Vagina (tissue), 2 donors: ENCODE measurements around the gene DYRK1A. TPM values are rescaled to one million over a fixed set of nuclear protein-coding genes. Genes with fewer than 3 reads are reported as not detected.

Experiments
- DNase-seq, 2 donors: peaks; one replicate each; pipeline ENCODE4 v3.0.0-alpha.2; 2017; ENCODE audit errors: extremely low spot score in 2 of 2
- H3K27ac ChIP-seq: fragments of 200-600 bp; sonication (generic); one replicate; pipeline ENCODE4 v1.5.1; 2019
- H3K27me3 ChIP-seq: fragments of 200-600 bp; sonication (generic); one replicate; pipeline ENCODE4 v1.5.1; 2019
- H3K36me3 ChIP-seq, 2 donors: fragments of 200-600 bp; sonication (generic); one replicate each; pipeline ENCODE4 v1.5.1; 2017 to 2019
- H3K4me1 ChIP-seq: fragments of 200-600 bp; sonication (generic); one replicate; pipeline ENCODE4 v1.5.1; 2019
- H3K4me3 ChIP-seq, 2 donors: fragments of 200-600 bp; sonication (generic); 1 replicate in 1 of 2; 2 replicates in 1 of 2; pipeline ENCODE4 v1.5.1; 2016 to 2019
- H3K9me3 ChIP-seq: fragments of 200-600 bp; sonication (generic); one replicate; pipeline ENCODE4 v1.5.1; 2019
- POLR2A ChIP-seq, 2 donors: fragments of 450-650 bp; IDR thresholded peaks; one replicate each; pipeline ENCODE4 v1.6.1; 2017; ENCODE audit warnings: antibody characterized with exemption in 2 of 2, mild to moderate bottlenecking in 2 of 2, moderate library complexity in 2 of 2
- POLR2AphosphoS5 ChIP-seq, 2 donors: sonication (generic); formaldehyde crosslinking; IDR thresholded peaks; one replicate each; pipeline ENCODE4 v1.9.0; 2017; ENCODE audit warnings: antibody characterized with exemption in 2 of 2, mild to moderate bottlenecking in 2 of 2, low read depth in 1 of 2; ENCODE audit not compliant: insufficient read depth in 1 of 2
- intact Hi-C: fragments of 100-400 bp; cut with DNase I; formaldehyde crosslinking; loops from one replicate; pipeline ENCODE4 v1.15.1; 2023
- total RNA-seq: library from RNA; depleted of rRNA; stranded (reverse); fragments of >200 nt; gene quantifications from one replicate; pipeline ENCODE4 v1.2.3, GENCODE V29; 2016
- TF ChIP-seq, protein P1 (sequence below), 3 experiments: fragments of 450-650 bp in 2 of 3; fragments of 200-600 bp in 1 of 3; sonication (generic) in 1 of 3; IDR thresholded peaks; one replicate each; pipeline ENCODE4 v1.5.1; 2017 to 2019; ENCODE audit warnings: antibody characterized with exemption in 3 of 3, mild to moderate bottlenecking in 2 of 3, moderate library complexity in 2 of 3

DYRK1A gene
- total RNA-seq, 1 donor from 2014 or later = 78.1 TPM

DNA sequence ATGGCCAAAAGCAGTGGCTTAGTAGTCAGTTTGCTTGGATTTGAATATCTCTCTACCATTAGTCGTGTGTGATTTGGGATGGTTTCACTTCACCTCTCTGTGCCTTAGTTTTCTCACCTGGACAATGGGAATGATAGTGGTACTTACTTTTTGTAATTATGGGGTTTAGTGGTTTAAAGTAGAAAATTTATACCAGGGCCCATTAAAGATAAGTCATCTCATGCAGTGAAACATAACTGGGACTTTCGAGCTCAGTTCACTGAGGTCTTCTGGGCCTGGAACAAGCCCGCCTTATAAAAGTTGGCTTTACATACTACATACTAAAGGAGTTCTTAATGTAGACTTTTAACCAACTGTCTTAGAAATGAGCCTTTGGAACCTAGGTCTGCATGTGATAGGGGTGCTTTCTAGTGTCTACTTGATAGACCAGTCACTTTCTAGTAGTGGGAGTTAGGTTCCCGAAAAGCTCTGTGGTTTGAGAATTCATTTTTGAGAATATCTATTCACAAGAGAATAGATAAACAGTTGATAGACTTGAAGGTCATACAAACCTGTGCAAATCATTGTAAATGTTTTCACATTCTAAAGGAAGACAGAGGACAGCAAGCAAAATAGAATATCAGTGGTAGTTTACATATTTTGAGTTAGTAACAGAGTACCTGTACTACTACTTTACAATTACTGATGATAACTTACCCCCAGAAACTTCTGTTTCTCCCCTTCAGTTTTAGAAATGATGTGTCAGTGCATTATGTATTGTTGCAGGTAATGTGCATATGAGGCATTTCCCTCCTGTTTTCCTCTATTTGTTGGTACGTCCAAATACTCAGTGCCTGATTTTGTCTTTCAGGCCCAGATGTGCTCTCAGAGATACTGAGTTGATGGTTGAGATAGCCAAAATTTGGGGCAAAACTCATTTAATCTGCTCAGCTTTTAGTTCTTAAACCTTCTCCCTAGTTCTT is 48.0 kb downstream of the DYRK1A start:
- H3K9me3 ChIP-seq = no peaks in the 10 kb centered on the region
- H3K36me3 ChIP-seq = no peaks in the 10 kb centered on the region
- H3K27me3 ChIP-seq = no peaks in the 10 kb centered on the region
- TF ChIP-seq POLR2A (IDR thresholded peaks at IDR 0.05) = no peak
- TF ChIP-seq, protein P1, sequence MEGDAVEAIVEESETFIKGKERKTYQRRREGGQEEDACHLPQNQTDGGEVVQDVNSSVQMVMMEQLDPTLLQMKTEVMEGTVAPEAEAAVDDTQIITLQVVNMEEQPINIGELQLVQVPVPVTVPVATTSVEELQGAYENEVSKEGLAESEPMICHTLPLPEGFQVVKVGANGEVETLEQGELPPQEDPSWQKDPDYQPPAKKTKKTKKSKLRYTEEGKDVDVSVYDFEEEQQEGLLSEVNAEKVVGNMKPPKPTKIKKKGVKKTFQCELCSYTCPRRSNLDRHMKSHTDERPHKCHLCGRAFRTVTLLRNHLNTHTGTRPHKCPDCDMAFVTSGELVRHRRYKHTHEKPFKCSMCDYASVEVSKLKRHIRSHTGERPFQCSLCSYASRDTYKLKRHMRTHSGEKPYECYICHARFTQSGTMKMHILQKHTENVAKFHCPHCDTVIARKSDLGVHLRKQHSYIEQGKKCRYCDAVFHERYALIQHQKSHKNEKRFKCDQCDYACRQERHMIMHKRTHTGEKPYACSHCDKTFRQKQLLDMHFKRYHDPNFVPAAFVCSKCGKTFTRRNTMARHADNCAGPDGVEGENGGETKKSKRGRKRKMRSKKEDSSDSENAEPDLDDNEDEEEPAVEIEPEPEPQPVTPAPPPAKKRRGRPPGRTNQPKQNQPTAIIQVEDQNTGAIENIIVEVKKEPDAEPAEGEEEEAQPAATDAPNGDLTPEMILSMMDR (IDR thresholded peaks at IDR 0.05) = no peak
- TF ChIP-seq POLR2AphosphoS5 (IDR thresholded peaks at IDR 0.05; ENCODE audit: insufficient read depth in 1 of 2, low read depth in 1 of 2) = no peak
- DNase-seq = no peak
- intact Hi-C loops = no loop called here
- H3K4me1 ChIP-seq = peaks cover 96% of the 10 kb centered on the region
- H3K4me3 ChIP-seq = no peak overlapping the region
- H3K27ac ChIP-seq = no peak overlapping the region

- no peak overlapping the region for H3K27ac ChIP-seq
- no peaks in the 10 kb centered on the region for H3K9me3 ChIP-seq
- TF ChIP-seq, protein P1 (IDR thresholded peaks at IDR 0.05) = no peak
- TF ChIP-seq POLR2AphosphoS5 (IDR thresholded peaks at IDR 0.05; ENCODE audit: insufficient read depth in 1 of 2, low read depth in 1 of 2) = no peak
- TF ChIP-seq POLR2A (IDR thresholded peaks at IDR 0.05) = no peak
- H3K4me1 ChIP-seq = peaks cover 93% of the 10 kb centered on the region
- no peak for DNase-seq
- no peak overlapping the region for H3K4me3 ChIP-seq
- intact Hi-C loops = no loop called here
- no peaks in the 10 kb centered on the region for H3K27me3 ChIP-seq
- H3K36me3 ChIP-seq = no peaks in the 10 kb centered on the region
Observed at GRCh38 chr21:37415939-37416338, 49.4 kb downstream of the DYRK1A start.

DNA sequence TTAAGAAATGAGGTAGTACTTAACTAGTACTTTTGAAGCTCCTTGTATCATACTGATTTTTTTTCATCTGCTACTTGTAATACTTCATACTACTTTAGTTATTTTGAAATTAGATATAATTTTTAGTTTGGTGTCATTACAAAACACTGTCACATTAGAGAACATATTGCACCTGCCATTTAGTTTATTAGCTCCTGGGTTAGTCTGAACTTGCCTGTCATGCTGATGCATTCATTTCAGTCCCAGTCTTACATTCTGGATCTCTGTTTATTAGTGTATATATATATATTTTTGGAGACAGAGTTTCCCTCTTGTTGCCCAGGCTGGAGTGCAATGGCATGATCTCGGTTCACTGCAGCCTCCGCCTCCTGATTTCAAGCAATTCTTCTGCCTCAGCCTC is 50.3 kb downstream of the DYRK1A start:
- intact Hi-C loops = no loop called here
- Histone ChIP-seq H3K36me3 (no peaks in the 10 kb centered on the region), H3K4me1 (peaks cover 89% of the 10 kb centered on the region), H3K27ac (no peak overlapping the region), H3K27me3 (no peaks in the 10 kb centered on the region), H3K4me3 (no peak overlapping the region), H3K9me3 (no peaks in the 10 kb centered on the region)
- DNase-seq = no peak
- no peak for TF ChIP-seq POLR2AphosphoS5 (IDR thresholded peaks at IDR 0.05; ENCODE audit: insufficient read depth in 1 of 2, low read depth in 1 of 2)
- TF ChIP-seq POLR2A (IDR thresholded peaks at IDR 0.05) = no peak
- TF ChIP-seq, protein P1 (IDR thresholded peaks at IDR 0.05) = no peak

DNA sequence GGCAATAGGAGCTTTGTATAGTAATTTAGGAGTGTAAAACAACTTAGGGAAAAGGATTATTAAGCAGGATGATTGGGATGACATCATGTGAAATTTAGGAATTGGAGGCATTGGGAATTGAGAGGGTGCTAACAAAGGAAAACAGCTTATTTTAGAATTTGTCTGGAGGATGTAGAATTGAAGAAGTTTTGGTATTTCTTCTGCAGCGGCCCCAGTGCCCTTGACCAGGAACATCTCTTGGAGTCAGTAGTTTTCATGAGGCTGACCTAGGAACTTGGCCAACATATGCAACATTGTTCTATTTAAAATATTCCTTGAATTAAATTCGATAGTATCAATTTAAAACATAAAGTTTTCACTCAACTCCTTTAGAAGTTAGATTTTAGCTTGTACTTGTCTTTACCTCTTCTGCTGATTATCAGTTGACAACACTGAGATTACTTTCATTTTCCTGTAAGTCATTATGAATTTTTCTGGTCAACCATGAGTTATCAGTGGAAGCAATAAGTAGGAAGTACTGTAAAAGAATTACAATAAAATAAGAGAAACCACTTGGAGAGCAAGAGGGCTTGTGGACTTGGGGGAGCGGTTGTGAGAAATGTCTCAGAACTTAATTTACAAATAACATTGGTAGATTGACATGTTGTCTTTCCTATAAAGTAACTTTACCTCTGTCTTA is 52.8 kb downstream of the DYRK1A start:
- intact Hi-C loops = no loop called here
- no peak for DNase-seq
- no peaks in the 10 kb centered on the region for H3K36me3 ChIP-seq
- H3K4me3 ChIP-seq = no peak overlapping the region
- H3K9me3 ChIP-seq = no peaks in the 10 kb centered on the region
- no peak overlapping the region for H3K27ac ChIP-seq
- TF ChIP-seq POLR2AphosphoS5 (IDR thresholded peaks at IDR 0.05; ENCODE audit: insufficient read depth in 1 of 2, low read depth in 1 of 2) = no peak
- TF ChIP-seq POLR2A (IDR thresholded peaks at IDR 0.05) = no peak
- TF ChIP-seq, protein P1 (IDR thresholded peaks at IDR 0.05) = no peak
- no peaks in the 10 kb centered on the region for H3K27me3 ChIP-seq
- peaks cover 72% of the 10 kb centered on the region for H3K4me1 ChIP-seq
